AG04449 (cell line): ENCODE data around the gene VKORC1L1.
"Not testable (repeated sequence)": the region's sequence is repeated elsewhere in the genome, so short reads cannot be mapped to it uniquely, and the experiment has no call there.

Source experiments
- CTCF ChIA-PET: fragments of 350-600 bp; formaldehyde crosslinking; extraction: SDS; loops from one replicate; lab custom pipeline; 2021; ENCODE audit warnings: antibody characterized with exemption; lab: Yijun Ruan, JAX
- POLR2A ChIA-PET: fragments of 400-600, 350-600 bp; formaldehyde crosslinking; extraction: SDS; loops from one replicate; lab custom pipeline; 2020; ENCODE audit warnings: antibody characterized with exemption, inconsistent platforms; lab: Yijun Ruan, JAX
- DNase-seq: peaks from one replicate; pipeline ENCODE4 v3.0.0-alpha.2; 2010; ENCODE audit warnings: low read depth, low spot score
- H3K4me3 ChIP-seq: 2 replicates; pipeline ENCODE4 v1.5.1; 2011; ENCODE audit warnings: low read depth, mild to moderate bottlenecking, control low read depth, low read length
- TF ChIP-seq, protein P1 (sequence below): IDR thresholded peaks from one replicate; pipeline ENCODE4 v1.5.1; 2011; ENCODE audit warnings: mild to moderate bottlenecking, moderate library complexity, low read length, control low read depth, inconsistent platforms; ENCODE audit not compliant: insufficient read depth; ENCODE audit errors: missing control alignments

VKORC1L1 gene

DNA sequence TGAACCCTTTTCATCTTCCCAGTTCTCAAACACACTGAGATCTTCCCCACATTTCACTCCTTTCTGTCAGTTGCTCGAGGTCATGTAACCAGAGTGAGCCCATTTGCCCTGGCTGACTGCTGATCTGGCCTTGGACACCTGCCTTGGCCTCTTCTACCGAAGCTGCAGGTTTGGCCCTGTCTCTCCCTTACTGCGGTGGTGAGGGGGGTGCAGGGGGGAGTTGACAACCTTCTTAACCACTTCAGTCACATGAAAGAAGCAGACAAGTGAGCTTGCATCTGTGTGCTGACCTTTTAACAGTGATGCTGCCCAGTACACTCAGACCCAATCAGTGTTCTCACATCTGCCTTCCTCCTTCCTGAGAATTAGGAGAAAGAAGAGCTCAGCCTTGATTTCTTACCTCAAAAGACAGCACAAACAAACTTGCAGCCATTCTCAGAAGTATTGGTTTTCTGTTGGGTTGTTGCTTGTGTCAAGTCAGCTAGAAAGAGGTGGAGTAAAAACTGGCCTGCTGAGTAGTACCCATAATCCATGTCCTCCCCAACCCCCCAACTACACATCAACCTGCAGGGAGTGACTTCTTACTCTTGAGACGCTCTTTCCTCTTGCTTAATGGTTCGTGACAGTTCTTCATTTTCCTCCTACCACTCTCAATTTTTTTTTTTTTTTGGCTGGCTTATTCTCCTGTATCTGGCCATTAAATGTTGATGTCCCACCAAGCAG, 15.7 kb downstream of the VKORC1L1 start:
- CTCF ChIA-PET, POLR2A ChIA-PET, DNase-seq, H3K4me3 ChIP-seq: not testable (repeated sequence)

DNA sequence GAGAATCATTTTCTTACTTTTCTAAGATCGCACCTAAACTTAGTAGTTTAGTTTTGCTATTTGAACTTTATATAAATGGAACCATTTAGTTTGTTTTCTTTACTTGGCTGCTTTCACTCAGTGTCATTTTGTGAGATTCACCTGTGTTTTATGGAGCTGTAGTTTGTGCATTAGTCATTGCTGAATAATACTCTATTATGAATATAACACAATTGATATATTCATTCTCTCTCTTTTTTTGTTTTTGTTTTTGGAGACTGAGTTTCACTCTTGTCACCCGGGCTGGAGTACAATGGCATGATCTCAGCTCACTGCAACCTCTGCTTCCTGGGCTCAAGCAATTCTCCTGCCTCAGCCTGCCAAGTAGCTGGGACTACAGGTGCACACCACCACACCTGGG, 16.8 kb downstream of the VKORC1L1 start:
- CTCF ChIA-PET, DNase-seq, H3K4me3 ChIP-seq, POLR2A ChIA-PET: not testable (repeated sequence)

DNA sequence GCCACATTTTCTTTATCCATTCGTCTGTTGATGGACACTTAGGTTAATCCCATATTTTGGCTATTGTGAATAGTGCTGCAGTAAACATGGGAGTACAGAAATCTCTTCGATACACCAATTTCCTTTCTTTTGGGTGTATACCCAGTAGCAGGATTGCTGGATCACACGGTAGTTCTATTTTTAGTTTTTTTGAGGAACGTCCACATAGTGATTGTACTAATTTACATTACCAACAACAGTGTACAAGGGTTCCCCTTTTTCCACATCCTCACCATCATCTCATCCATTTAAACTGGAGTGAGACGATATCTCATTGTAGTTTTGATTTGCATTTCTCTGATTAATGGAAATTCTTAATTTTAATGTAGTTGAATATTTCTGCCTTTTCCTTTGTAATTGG, 19.3 kb downstream of the VKORC1L1 start:
- CTCF ChIA-PET = no interaction called here
- TF ChIP-seq, protein P1, sequence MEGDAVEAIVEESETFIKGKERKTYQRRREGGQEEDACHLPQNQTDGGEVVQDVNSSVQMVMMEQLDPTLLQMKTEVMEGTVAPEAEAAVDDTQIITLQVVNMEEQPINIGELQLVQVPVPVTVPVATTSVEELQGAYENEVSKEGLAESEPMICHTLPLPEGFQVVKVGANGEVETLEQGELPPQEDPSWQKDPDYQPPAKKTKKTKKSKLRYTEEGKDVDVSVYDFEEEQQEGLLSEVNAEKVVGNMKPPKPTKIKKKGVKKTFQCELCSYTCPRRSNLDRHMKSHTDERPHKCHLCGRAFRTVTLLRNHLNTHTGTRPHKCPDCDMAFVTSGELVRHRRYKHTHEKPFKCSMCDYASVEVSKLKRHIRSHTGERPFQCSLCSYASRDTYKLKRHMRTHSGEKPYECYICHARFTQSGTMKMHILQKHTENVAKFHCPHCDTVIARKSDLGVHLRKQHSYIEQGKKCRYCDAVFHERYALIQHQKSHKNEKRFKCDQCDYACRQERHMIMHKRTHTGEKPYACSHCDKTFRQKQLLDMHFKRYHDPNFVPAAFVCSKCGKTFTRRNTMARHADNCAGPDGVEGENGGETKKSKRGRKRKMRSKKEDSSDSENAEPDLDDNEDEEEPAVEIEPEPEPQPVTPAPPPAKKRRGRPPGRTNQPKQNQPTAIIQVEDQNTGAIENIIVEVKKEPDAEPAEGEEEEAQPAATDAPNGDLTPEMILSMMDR = no peak
- POLR2A ChIA-PET = no interaction called here
- H3K4me3 ChIP-seq = no peak overlapping the region
- DNase-seq = no peak

DNA sequence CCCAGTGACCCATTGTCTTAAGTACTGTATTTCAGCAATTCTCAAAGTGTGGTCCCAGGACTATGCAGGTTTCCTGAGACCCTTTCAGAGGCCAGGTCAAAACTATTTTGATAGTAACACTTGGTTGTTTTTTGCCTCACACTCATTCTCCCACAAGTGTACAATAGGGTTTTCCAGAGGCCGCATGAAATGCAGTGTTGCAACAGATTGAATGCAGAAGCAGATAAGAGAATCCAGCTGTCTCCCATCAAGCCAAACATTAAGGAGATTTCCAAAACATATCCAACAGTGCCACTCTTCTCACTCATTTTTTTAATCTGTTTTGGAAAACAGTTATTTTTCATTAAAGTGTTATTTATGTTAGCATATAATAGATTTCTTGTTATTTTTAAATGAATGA, 20.0 kb downstream of the VKORC1L1 start:
- CTCF ChIA-PET = no interaction called here
- no peak overlapping the region for H3K4me3 ChIP-seq
- no peak for DNase-seq
- POLR2A ChIA-PET = no interaction called here
- TF ChIP-seq, protein P1 = no peak

DNA sequence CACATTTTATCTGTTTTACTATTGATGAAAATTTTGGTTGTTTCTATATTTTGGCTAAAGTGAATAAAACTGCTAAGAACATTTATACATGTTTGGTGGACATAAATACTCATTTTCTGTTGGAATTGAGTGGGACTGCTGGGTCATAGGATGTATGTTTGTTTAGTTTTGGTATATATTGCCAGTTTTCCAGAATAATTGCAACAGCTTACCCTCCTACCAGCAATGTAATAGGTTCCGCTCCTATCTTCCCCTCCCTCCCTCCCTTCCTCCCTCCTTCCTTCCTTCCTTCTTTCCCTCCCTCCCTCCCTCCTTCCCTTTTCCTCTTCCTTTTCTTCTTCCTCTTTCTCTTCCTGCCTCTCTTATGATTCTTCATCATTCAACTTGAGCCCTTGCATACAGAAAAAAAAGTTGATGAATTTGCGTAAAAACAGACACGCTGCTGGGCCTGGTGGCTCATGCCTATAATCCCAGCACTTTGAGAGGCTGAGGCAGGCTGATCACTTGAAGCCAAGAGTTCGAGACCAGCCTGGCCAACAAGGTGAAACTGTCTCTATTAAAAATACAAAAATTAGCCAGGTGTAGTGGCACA, 23.5 kb downstream of the VKORC1L1 start:
- H3K4me3 ChIP-seq = no peak overlapping the region
- no peak for DNase-seq
- TF ChIP-seq, protein P1 = no peak
- CTCF ChIA-PET = interaction anchor here (1.5 kb wide), 1 partner anchor 16 kb away, joined by 3 read pairs; no protein-coding TSS in a partner anchor
- POLR2A ChIA-PET = no interaction called here

DNA sequence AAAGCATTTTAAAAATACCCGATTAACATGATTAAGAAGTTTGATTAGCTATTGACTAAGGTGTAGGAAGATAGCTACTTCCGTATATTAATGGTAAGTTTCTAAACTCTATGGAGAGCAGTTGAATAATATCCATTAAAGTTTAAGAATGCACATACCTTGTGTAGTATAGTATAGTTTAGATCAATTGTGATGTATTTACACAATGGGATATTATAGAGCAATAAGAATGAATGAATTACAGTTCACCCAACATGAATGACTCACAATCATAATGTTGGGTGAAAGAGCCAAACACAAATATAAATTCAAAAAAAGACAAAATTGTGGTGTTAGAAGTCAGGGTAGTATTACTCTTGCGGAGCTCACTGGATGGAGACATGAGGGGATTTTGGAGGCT, 24.4 kb downstream of the VKORC1L1 start:
- CTCF ChIA-PET = interaction anchor here (1.5 kb wide), 1 partner anchor 15 kb away, joined by 3 read pairs; no protein-coding TSS in a partner anchor
- H3K4me3 ChIP-seq, POLR2A ChIA-PET, DNase-seq: not testable (repeated sequence)

DNA sequence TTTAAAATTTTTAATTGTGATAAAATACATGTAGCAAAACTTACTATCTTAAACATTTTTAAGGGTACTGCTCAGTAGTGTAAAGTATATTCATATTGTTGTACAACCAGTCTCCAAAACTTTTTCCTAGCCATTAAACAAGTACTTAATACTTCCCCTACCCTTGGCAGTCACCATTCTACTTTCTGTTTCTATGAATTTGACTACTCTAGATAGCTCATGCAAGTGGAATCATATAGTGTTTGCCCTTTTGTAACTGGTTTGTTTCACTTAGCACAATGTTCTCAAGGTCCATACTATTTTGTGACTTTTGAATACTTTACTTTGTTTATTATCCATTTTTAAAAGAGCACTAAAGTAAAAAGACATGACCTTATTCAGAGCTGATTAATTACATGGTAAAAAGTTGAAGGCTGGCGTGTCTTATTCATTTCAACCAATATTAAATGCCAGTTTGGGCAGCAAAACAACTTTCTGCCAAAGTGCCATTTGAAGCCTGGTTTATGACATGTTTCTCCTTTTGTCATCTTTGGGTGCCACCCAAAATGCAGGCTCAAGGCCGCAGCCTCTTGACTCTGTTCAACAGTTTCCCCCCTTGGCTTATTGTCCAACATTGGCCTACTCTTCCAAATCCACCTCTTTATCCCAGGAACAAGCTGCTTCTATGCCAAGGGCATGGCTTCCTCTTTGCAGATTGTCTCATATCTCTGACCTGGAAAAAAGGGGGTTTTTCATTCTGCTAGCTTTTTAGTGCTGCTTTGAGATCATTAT, 26.0 kb downstream of the VKORC1L1 start:
- H3K4me3 ChIP-seq, POLR2A ChIA-PET, CTCF ChIA-PET, DNase-seq: not testable (repeated sequence)

DNA sequence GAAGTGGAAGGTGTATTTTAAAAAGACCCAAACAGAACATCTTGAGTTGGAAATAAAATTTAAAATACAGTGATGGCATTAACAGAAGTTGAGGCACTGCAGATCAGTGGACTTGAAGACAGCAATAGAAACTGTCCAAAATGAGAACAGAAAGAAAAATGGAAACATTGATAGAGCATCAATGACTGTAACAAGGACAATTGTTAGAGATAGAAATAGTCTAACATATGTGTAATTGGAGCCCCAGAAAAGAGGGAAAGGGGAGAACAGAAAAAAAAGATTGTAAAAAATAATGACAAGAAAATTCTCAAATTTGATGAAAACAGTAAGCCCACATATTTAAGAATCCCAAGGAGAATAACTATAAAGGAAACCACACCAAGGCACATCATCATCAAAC, 29.4 kb downstream of the VKORC1L1 start:
- TF ChIP-seq, protein P1 = no peak
- no peak for DNase-seq
- ChIA-PET CTCF (no interaction called here), POLR2A (no interaction called here)
- H3K4me3 ChIP-seq = no peak overlapping the region
